HCT116 (cell line): ENCODE measurements around the gene PRODH.
A peak's percentile ranks its signal among the peaks of the same experiment; 100 is the strongest.

Source experiments
- CEBPB ChIP-seq: IDR thresholded peaks from 2 replicates; pipeline ENCODE4 v1.6.1; 2012; ENCODE audit warnings: low read depth
- CTCF ChIP-seq, 3 experiments: fragments of 200-600 bp in 1 of 3; sonication (generic) in 1 of 3; IDR thresholded peaks in 2 of 3; conservative IDR thresholded peaks in 1 of 3; 2 replicates each; pipeline ENCODE4 v1.5.1; 2012 to 2017; ENCODE audit warnings: low read depth in 2 of 3, low read length in 2 of 3, antibody characterized with exemption in 1 of 3, borderline replicate concordance in 1 of 3, control low read depth in 1 of 3, mild to moderate bottlenecking in 1 of 3, mixed read lengths in 1 of 3, mixed run types in 1 of 3, moderate library complexity in 1 of 3; ENCODE audit not compliant: insufficient read depth in 1 of 3
- EZH2phosphoT487 ChIP-seq: fragments of 200-600 bp; IDR thresholded peaks from 2 replicates; pipeline ENCODE4 v1.6.1; 2018; ENCODE audit warnings: antibody characterized with exemption, borderline replicate concordance
- JUND ChIP-seq: IDR thresholded peaks from 2 replicates; pipeline ENCODE4 v1.6.1; 2012
- MAX ChIP-seq: IDR thresholded peaks from 2 replicates; pipeline ENCODE4 v1.6.1; 2012
- POLR2A ChIP-seq: IDR thresholded peaks from 2 replicates; pipeline ENCODE4 v1.7.0; 2011; ENCODE audit warnings: borderline replicate concordance; ENCODE audit not compliant: insufficient read depth, insufficient read length; ENCODE audit errors: extremely low read depth
- RAD21 ChIP-seq: IDR thresholded peaks from 2 replicates; pipeline ENCODE4 v1.6.1; 2012; ENCODE audit warnings: low read depth, mild to moderate bottlenecking
- TCF7L2 ChIP-seq: IDR thresholded peaks from 2 replicates; pipeline ENCODE4 v1.7.0; 2011; ENCODE audit warnings: borderline replicate concordance, inconsistent platforms; ENCODE audit not compliant: insufficient read depth, insufficient read length; ENCODE audit errors: extremely low read depth
- YY1 ChIP-seq: IDR thresholded peaks from 2 replicates; pipeline ENCODE4 v1.6.1; 2011; ENCODE audit warnings: low read length, low read depth, moderate library complexity, mild to moderate bottlenecking; ENCODE audit not compliant: insufficient replicate concordance; ENCODE audit errors: extremely low read depth
- ZFX ChIP-seq: fragments of 450-650 bp; IDR thresholded peaks from 2 replicates; pipeline ENCODE4 v1.6.1; 2017

- TF ChIP-seq CTCF (IDR thresholded peaks at IDR 0.05 in 2 of 3, conservative IDR thresholded peaks at IDR 0.05 in 1 of 3; ENCODE audit: borderline replicate concordance in 1 of 3, insufficient read depth in 1 of 3, low read depth in 2 of 3, low read length in 2 of 3) (peak in 1 of 3 experiments; percentile 38; a peak in 1 of 6 replicates), YY1 (no peak), RAD21 (no peak), POLR2A (peak; percentile 33), CEBPB (no peak), EZH2phosphoT487 (no peak), TCF7L2 (no peak), MAX (no peak), JUND (no peak), ZFX (peak; percentile 74)
Measured at GRCh38 chr22:18970176-18970947, 34.3 kb upstream of the PRODH start.
